Fibroblast of the conjunctiva (primary cell): Measurements from ENCODE around the gene NMNAT2.

Experiments
- DNase-seq: peaks from one replicate; pipeline ENCODE4 v3.0.0-alpha.2; 2010; ENCODE audit warnings: low read depth

NMNAT2 gene

DNA sequence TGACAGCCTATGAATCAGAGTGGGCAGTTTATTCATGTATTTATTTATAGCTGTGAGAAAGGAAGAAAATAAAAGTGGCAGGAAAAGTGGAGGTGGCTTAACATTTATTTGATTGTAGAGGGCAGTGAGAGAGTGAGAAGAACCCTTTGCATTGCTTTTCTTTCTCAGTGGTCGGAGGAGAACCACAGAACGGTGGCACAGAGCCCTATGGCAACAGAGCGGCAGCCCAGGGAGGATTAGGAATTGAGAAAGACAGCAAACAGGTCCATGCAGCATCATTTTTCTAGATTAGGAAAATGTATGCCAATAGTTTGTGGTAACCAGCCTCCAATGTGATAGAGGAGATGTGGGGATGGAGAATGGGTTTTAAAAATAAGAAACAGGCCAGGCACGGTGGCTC lies 53.1 kb downstream of the NMNAT2 start:
- DNase-seq, result no peak

DNA sequence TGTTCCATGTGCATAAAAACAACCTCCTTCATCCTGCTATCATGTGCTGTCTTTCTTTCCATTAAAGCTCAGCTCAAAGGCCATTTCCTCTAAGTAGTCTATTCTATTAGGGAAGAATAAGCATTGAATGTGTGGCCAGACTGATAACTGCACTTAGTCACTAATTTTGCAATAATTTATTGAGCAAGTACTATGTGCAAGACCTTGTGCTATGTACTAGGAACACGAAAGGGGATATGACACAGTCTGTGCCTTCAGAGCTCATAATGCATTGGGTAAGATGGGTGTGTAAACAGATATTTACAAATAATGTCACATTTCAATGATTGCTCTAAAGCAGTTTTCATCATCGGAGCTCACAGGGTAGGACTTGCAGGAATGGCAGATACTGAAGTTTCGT lies 54.2 kb downstream of the NMNAT2 start:
- no peak for DNase-seq

DNA sequence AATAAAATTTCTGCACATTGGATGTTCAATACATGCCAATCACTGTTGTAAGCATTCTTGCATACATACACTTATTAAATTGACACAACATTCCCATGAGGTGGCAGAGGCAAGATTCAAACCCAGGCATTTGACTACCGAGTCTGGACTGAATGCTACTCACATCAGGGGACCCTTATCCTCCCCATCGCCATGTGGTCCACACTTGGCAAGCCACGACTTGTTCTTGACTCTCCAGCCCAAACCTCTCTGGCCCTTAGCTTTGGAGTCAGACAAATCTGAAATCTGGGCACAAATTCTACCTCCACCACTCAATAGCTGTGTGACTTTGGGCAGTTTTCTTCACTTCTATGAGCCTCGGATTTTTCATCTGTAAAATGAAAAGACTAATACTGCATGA lies 57.1 kb downstream of the NMNAT2 start:
- DNase-seq, result no peak

DNA sequence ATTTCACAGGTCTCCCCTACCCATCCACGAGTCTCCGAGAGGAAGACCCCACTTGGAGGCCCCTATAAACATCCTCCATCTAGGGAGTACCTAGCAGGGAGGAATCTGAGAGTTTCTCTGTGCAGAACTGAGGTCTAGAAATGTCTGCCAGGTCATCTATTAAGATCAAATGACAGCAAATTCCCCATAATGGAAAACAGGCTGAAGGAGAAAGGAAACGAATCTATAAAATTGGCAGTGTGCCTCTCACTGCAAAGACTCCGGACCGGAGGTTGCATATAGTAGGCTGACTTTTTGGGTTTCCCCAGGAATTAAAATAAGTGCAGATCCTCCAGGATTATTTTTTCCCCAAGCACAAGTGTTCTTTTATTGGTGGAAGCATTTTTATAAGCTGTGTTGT lies 57.7 kb downstream of the NMNAT2 start:
- DNase-seq, result no peak

DNA sequence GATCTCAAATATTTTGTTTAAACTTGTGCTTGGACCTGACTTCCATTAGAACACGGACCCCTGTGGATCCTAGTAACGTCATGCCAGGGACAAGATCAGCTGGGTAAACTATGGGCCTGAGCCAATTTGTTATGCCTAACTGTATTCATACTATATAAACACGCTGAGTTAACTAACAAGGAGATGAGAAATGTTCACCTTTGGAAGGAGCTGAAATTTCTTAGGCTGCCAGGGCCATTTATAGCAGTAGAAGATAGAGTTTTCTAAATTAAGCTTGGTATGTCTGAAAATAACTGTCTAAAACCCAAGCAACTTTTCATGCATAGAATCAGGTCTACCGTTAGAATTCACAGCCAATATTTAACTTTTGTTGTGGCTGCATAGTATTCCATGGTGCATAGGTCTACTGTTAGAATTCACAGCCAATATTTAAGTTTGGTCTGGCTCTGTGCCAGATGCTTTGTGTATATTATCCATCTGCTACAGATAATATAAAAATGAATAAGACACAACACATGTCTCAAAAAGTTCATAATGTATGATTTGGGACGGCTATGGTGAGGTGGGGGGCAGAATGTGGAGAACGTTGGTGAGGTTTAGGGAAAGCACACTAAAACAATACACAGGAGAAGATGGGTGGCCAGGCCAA lies 61.5 kb downstream of the NMNAT2 start:
- DNase-seq, result no peak

DNA sequence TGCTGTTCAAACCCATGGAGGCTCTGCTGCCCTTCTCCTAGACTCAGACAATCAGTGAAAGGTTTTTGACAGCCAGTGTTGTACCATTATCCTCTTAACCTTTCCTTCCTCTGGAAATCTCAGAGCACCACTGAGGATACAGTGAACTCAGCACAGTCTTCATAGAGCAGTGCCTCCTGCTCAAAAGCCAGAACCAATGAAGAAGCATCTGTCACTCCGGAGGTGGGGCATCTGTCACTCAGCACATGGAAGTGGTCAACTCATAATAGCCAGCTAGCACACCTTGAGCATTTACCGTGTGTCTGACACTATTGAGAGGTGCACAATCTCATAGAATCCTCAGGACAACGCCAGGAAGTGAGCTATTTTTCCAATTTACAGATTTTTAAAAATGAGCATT lies 62.4 kb downstream of the NMNAT2 start:
- no peak for DNase-seq

DNA sequence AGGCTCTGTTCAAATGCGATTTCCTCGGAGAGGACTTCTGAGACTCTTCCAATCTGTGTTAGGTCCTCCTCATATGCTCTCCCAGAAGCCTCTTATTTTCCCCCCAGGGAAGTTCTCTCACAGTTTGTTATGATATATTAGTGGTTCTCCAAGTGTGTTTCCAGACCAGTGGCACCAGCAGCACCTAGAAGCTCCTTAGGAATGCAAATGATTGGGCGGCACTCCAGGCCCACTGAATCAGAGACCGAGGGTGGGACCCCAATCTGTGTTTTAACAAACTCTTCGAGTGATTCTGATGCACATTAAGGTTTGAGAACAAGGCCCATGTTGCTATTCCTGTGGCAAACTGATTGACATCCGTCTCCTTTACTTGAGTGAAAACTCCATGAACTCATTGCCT lies 63.0 kb downstream of the NMNAT2 start:
- no peak for DNase-seq

DNA sequence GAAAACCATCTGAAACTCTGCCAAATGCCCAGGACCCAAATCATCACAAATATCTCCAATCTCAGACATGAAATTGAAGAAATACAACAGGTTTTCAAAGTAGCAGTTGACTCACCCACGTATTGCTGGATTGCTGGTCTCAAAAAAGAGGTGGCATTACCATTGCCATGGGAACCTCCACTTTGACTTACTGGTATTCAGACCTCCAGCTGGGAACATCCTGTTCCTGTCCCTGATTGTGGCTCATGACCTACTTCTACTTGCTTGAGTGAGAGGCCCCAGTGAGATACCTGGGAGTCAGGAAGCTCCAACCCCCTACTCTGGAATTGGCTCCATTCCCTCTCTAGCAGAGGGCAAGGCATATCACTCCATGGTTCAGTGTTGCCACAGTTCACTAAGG lies 64.6 kb downstream of the NMNAT2 start:
- no peak for DNase-seq

DNA sequence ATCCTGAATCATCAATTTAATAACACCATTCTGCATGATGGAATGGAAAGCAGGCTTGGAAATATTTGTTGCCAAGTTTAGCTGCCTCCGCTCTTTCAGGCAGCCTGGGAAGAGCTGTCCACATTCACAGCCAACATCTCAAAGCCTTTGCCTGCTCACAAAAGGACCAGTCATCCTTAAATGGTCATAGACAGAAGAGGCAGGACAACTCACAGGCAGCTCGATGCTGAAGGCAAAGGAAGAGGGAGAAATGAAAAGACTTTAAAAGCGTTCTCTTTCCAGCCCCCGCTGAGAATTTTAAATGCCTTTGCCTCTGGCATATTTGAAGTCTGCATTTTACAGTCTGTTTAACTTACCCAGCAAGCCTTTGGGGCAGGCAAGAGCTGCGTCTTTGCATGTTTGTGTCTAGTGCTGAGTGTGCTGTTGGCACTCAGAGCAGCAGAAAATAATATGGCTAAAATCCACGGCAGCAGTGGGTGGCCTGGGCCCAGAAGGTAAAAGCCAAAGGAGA lies 68.9 kb downstream of the NMNAT2 start:
- DNase-seq, result peak; percentile 4

DNA sequence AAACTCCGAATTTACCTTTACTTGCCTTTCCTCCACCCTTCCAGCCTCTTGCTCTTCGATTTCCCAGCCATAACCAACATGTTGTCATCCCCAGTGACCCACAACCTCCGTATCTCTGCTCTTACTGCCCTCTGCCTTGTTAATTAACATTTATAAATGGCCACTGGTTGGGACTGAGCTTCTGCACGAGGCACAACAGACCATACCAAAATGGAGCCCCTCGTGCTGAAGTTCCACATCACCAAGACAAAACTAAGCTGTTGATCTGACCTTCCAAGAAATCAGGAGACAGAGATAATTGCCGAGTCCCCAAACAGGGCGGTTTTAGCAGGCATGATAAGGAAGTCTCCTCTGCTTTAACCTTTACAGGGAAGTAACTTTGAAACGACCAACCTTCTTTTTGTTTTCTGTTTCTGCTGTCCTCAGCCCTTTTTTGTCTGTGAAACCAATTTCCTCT lies 71.9 kb downstream of the NMNAT2 start:
- no peak for DNase-seq

DNA sequence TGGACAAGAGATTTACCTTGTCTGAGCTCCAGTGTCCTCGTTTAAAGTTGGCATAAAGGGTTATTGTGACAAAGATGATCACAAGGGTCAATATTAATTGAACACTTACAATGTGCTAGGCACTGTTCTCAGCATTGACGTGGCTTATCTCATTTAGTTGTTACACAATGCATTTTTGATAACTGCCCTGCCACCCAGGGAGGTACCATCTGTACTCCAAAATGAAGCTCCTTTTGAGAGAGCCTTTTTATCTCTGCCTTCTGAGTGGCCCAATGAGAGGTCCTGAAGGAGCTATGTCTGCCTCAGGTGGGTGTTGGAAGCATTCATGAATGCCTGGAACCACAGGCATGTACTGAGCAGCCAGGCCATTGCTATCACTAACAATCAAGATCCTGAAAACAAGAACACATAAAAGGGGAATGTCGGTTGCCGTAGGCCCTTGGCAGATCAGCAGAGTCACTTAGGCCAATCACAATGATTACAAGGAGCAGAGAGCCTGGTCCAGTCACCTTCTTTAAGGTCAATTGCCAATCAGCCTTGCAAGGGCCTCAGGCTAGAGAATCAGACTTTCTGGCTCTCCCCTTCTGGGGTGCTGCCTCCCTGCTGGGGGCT lies 78.5 kb downstream of the NMNAT2 start:
- no peak for DNase-seq

DNA sequence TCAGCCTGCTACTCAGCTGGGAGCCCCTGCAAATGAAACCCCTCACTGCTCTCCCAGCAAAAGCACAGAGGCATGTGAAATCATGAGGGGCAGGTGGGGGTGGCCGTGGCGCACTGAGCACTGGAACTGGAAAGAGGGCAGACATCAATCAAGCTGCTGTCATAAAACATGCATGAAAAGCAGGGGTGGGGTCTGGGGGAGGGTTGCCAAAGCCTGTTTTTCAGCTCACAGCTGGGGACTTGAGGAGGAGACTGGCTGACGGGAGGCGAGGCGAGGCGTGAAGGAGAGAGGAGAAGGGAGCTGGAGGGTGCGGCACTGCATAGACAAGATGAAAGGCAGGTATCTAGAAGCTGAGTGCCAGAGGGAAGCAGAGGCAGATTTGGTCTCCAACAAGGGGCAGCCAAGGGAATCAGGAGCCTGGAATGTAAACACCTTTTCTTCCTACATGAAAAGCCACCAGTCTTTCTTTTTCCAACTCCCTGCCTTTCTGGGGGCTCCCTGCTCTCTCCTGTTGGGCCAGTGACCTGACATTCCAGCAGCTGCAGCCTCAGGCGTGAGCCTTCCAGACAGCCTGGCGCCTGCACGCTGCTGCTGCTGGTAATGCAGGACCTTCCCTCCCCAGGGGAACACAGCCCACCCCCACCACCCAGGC lies 87.0 kb downstream of the NMNAT2 start:
- no peak for DNase-seq

DNA sequence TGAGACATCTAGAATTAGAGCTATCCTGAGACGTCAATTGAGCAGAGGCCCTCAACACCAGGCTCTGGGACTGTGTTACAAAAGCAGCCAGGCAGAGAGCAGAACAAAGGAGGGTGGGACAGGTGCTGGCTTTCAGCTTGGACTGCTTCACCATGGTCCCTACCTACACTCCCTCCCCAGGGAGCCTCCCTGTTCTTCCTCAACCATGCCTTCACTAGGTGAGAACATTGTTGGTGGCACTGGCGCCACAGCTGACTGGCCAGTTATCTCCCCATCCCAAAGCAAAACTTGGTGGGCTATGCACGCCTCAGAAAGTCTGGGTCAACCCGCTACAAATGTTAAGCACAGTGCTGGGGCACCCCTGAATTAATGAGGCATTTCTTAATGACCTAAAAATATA lies 87.8 kb downstream of the NMNAT2 start:
- no peak for DNase-seq

DNA sequence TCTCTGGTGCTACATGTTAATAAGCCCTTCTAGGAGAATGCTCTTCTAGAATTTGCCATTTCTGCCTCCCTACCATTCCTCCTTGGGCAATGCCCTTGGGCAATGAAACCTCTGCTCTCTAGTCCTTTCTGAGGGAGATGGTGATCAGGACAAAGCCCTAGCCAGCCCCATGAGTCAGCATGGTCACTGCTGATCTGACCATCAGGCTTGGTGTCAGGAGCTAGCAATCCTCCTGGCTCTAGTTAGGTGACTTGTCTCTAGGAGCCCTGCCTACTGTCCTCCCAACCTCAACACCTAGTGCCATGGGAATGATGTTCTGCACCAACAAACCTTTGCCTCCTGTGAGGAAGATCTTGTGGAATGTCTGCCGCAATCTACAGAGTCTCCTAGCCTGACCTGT lies 89.8 kb downstream of the NMNAT2 start:
- DNase-seq, result no peak

DNA sequence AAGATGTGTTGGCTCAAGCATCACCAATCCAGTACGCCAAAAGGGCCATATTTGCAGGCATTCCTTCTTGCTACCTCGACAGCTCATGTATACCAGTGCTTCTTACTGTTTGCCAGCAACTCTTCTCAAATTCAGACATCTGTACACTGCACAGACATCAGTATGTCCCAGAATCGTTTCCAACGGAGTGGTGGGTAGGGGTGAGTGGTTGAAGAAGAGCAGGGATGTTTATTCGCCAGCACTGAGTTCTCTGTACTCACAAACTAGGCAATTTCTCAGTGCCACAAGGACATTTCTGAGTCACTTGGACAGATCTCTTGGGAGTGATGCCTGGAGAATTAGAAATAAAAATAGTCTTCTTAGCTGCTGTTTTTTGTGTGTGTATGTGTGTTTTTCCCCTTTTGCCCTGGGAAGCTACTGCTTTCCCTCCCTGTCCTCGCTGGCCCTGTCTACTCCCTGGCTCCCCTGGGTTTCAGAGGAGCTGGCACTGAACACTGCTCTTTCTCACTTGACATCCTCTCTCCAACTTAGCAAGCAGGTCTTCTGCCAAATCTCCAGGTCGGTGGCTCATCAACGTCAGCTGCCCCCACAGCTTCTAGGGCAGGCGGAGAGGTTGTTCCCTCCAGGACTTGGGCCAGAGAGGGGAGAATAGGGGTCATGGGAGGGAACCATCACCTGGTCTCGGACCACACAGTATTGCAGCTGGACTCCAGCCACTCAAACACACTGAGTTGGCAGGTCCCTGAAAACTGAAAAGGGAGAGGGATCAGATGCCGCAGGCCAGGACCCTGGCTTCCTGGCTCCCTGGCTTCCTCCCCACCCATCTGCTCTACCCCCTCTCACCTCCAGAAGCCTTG lies 90.5 kb downstream of the NMNAT2 start:
- no peak for DNase-seq

DNA sequence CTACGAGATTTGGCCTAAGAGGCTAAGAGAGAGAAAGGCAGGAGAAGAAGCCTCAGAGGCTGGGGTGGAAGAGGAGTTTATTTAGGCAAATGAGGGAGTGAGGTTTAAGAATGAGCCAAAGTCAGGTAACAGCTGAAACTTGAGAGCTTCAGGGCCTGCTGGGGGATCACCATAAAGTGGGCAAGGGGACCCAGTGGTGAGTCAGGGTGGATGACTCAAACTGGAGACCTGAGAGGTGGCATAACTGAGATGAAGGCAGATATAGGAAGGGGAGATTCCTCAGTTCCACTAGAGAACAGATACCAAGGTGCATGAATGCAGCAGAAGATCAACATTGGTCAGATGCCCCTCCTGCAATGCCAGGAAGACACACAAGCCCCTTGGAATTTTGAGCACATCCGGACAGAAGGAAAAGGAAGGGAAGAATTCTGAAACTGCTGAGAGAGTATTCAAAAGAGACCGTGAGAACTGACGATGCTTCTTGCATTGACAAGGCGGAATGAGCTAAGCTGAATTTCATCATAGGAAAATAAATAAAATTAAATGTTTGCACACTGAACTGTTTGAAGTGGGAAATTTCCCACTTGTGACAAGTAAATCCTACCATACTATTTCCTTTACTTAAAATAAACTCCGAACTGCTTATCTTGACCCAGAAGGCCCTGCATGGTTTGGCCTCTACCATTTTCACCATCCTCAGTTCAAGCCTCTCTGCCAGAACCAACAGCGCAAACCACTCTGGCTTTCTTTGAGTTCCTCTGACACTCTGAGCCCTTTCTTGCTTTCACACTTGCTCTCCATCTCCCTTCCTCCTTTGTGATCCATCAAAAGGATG lies 94.1 kb downstream of the NMNAT2 start:
- no peak for DNase-seq

DNA sequence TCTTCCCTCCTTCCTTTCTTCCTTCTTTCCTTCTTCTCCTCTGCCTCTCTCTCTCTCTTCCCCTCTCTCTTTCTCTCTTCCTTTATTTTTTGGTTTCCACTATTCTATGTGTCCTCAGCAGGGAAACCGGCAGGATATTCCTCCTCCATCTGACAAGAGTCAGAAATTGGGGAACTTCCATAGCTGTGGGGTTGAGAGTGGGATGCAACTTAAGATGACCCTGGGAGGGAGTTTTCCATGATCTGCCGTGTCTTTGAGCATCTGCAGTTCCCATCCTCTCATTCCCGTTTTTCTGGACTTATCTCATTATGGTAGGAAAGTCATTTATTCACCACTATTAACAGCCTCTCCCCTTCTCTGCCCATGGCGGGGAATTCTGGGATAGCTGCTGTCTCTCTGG lies 98.6 kb downstream of the NMNAT2 start:
- DNase-seq, result no peak

DNA sequence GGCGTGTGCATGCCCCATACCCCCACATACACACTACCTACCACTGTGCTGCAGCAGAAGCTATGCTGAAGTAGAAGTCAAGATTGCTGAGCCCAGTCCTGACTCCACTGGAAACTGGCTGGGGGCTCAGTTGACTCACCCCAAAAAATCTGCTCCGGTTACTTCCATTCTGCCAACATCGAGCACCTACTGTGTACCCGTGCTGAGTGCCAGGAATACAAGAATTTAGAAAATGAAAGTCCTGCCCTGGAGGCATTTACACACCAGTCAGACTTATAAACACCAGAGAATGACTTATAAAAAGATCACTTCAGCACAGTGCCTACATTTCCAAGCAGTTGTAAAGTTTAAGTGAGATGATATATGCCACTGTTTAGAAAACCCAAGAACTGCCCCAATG lies 99.1 kb downstream of the NMNAT2 start:
- no peak for DNase-seq

DNA sequence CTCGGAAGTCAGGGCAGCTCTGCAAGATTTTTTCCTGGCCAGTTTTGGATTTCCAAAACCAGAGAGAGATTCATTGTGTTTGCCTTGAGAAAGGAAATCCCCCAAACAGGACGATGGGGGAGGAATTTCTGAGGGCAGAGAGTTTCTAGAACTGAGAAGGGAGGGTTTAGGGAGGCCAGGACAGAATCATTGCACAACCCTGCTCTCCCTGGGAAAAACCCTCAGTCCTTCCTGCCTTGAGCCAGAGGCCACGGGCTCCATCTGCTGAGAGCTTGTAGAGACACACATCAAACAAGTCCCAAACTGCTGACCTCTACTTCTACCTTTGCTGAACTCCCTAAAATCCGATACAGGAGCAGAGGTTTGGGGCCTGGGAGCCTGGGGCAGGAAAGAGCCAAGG lies 99.7 kb downstream of the NMNAT2 start:
- DNase-seq, result peak; percentile 84

DNA sequence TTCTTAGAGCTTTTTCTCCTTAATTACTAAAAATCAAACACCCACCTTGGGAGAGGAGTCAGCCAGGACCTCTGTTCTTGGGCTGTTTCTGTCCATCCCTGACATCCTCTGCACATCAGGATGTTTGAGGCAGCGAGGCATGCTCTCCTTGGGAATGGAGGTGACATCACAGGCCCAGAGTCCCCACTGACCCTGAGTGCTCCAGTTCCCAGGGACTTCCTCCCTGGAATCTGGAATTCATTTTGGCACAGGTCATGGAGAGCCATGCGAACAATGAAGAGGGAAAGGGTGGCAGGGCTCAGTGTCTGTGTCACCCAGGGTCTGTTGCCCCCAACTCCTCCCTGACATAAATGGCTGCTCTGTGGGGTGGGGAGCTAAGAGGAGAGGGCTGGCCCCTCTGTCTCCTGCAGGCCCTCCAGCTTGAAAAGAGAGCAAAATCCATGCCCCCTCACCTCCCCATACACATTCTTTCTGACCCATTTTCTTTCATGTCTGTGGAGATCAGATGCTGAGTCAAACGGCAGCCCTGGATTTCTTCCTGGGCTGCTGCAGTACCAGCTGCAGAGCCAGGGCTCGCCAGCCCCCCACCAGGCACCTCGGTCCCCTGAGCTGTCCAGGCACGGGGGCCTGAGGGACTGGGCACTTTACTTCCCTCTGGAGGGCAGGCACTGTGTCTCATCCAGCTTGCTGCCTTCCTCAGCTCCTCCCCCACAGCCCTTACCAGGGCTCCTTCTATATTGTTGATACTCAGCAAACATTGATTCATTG lies 102.0 kb downstream of the NMNAT2 start:
- DNase-seq, result no peak

DNA sequence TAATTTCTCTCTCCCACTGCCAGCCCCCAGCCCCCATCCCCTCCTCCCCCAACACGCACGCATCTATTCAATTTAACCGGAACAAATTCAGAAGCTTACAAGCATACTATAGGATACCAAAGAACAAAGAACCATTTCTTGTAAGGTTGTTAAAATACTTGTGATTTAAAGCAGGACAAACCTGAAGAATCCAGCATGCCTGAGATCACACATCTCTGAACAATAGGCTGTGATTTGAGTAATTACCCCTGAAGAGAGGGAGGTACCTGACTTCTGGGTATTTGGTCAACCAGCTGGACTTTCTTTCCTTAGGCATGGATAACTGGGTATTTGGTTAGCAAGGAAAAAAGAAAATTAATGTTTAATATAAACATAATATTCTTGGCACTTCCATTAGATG lies 105.1 kb downstream of the NMNAT2 start:
- DNase-seq, result no peak
